Measurements from ENCODE around the gene ARIH2.

Gene ARIH2

DNA sequence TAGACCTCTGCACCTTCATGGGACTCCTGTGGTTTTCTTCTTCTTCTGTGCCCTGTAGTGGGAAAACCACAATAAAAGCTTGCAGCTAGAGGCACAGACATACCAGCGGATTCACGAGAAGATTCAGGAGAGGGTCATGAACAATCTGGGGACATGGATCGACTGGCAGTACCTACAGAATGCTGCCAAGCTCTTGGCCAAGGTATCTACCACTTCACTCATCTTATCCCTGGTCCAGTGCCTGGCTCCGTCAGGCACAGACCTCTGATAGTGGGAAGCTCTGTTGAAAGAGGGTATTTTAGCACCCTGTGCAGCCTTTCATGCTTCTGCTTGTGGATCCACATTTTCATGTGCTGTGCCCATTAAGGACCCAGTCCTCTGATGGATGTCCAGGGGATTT lies 61.7 kb downstream of the ARIH2 start:
- TF ChIP-seq CTCF (IDR thresholded peaks at IDR 0.05; ENCODE audit: extremely low read depth, insufficient read depth, missing control alignments): no peak
- in situ Hi-C loops (cut with MboI; ENCODE audit: low pct_unique_long_range_greater_than_20kb, low sequenced_read_pairs, unreplicated experiment): no loop called here

GRCh38 chr3:48982016-48982415 lies 63.4 kb downstream of the ARIH2 start:
- no peak for TF ChIP-seq CTCF (IDR thresholded peaks at IDR 0.05; ENCODE audit: extremely low read depth, insufficient read depth, missing control alignments)
- no peak for DNase-seq (ENCODE audit: low spot score)
- in situ Hi-C loops (cut with MboI; ENCODE audit: low pct_unique_long_range_greater_than_20kb, low sequenced_read_pairs, unreplicated experiment): no loop called here

More for the DNA sequence above, 61.7 kb downstream of the ARIH2 start:
- no peak for DNase-seq (ENCODE audit: low spot score)

DNA sequence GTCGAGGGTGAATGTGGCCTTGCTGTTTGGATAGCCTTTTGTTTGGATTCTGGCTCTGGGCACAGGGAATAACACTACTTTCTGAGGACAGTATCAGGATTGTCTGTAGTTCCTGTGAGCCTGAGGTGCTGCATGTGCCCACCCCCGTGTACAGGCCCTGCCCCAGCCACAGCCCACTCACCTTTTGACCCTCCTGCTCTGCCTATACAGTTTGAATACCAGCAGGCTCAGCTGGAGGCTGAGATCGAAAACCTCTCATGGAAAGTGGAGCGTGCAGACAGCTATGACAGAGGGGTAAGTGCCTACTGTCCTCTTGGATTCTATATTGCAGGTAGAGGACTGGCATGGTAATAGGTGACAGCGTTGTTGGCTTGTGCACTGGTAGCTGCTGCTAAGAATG lies 64.0 kb downstream of the ARIH2 start:
- no peak for DNase-seq (ENCODE audit: low spot score)
- no peak for TF ChIP-seq CTCF (IDR thresholded peaks at IDR 0.05; ENCODE audit: extremely low read depth, insufficient read depth, missing control alignments)
- in situ Hi-C loops (cut with MboI; ENCODE audit: low pct_unique_long_range_greater_than_20kb, low sequenced_read_pairs, unreplicated experiment): no loop called here

DNA sequence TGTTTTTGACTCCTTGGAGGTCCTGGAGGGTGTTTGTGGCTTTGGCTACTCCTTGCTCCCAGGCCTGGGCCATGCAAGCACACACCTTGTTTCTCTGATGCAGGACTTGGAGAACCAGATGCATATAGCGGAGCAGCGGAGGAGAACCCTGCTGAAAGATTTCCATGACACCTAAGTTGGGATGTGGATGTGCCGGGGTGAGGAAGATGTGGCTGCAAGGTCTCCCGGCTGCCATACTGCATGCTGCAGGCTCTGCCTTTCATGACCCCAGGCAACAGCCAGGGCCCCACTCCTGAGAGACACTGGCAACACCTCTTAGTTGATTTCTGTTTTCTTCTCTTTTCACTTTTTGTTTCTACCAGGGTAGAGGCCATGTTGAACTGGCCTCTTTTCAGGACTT lies 64.5 kb downstream of the ARIH2 start:
- in situ Hi-C loops (cut with MboI; ENCODE audit: low pct_unique_long_range_greater_than_20kb, low sequenced_read_pairs, unreplicated experiment): no loop called here
- no peak for TF ChIP-seq CTCF (IDR thresholded peaks at IDR 0.05; ENCODE audit: extremely low read depth, insufficient read depth, missing control alignments)
- DNase-seq (ENCODE audit: low spot score): no peak

GRCh38 chr3:48984663-48985062 lies 66.0 kb downstream of the ARIH2 start:
- DNase-seq (ENCODE audit: low spot score): no peak
- in situ Hi-C loops (cut with MboI; ENCODE audit: low pct_unique_long_range_greater_than_20kb, low sequenced_read_pairs, unreplicated experiment): no loop called here
- no peak for TF ChIP-seq CTCF (IDR thresholded peaks at IDR 0.05; ENCODE audit: extremely low read depth, insufficient read depth, missing control alignments)

- in situ Hi-C loops (cut with MboI; ENCODE audit: low pct_unique_long_range_greater_than_20kb, low sequenced_read_pairs, unreplicated experiment): no loop called here
- TF ChIP-seq CTCF (IDR thresholded peaks at IDR 0.05; ENCODE audit: extremely low read depth, insufficient read depth, missing control alignments): no peak
Observed at GRCh38 chr3:48985831-48986376, 67.3 kb downstream of the ARIH2 start.

More at GRCh38 chr3:48985831-48986376, 67.3 kb downstream of the ARIH2 start:
- DNase-seq (ENCODE audit: low spot score): no peak
